Measurements from ENCODE around the gene PDE4D. TPM values are rescaled to one million over a fixed set of nuclear protein-coding genes. Genes with fewer than 3 reads are reported as not detected.
A peak's percentile ranks its signal among the peaks of the same experiment; 100 is the strongest.

Gene PDE4D
- polyA plus RNA-seq, 1 donor (not counting 4 experiments of a cell fraction or from before 2014, with no cell fraction given), result 3.6 TPM

DNA sequence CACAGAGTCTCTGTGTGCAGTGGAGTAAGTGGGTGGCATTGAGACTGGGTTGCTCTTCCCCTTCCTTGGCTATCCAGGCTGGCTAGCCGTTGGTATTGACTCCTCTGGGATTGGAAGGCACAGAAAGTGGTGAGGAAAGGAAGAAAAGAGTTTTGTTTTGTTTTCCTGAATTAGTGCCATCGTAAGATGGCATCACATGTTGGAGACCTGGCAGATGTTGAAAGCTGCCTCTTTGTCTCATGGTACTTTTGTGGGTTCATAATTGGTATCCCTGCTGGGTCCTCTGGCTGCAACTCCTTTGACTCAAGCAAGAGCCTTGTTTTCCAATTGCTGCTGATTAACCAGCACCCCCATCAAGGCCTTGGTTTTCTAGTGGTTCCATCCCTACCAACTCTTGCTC lies 293.8 kb downstream of the PDE4D start:
- Histone ChIP-seq H3K9me1 (ENCODE audit: control insufficient read depth, extremely low read depth, insufficient read depth, low read length) (no peaks in the 10 kb centered on the region), H2AFZ (ENCODE audit: control insufficient read depth, low read length) (no peak overlapping the region), H3K9me3 (ENCODE audit: control insufficient read depth, low read depth, low read length) (no peaks in the 10 kb centered on the region), H3K36me3 (ENCODE audit: control insufficient read depth in 2 of 2, extremely low read depth in 1 of 2, insufficient read depth in 2 of 2, low read length in 2 of 2) (no peaks in the 10 kb centered on the region), H3K79me2 (ENCODE audit: control insufficient read depth, insufficient read depth, low read length) (no peaks in the 10 kb centered on the region), H4K20me1 (ENCODE audit: control insufficient read depth, extremely low read depth, insufficient read depth, low read length) (no peaks in the 10 kb centered on the region), H3K9ac (ENCODE audit: control insufficient read depth, extremely low read depth, insufficient read depth, low read length) (no peak overlapping the region), H3K27ac (ENCODE audit: control insufficient read depth, insufficient read depth, low read length) (no peak overlapping the region), H3K27me3 (ENCODE audit: control insufficient read depth, extremely low read depth, insufficient read depth, low read length) (no peaks in the 10 kb centered on the region), H3K4me3 (ENCODE audit: control insufficient read depth in 2 of 3, extremely low read depth in 1 of 3, insufficient read depth in 2 of 3, low read depth in 1 of 3, low read length in 3 of 3) (no peak overlapping the region), H3K4me1 (ENCODE audit: control insufficient read depth, extremely low read depth, insufficient read depth, low read length) (peaks cover 8% of the 10 kb centered on the region), H3K4me2 (ENCODE audit: control insufficient read depth, extremely low read depth, insufficient read depth, low read depth, low read length) (no peak overlapping the region)
- DNase-seq (ENCODE audit: low read depth, low spot score), result no peak
- TF ChIP-seq EZH2 (IDR thresholded peaks at IDR 0.05; ENCODE audit: low read length), result no peak
- dilution Hi-C loops (cut with MboI; ENCODE audit: extremely low pct_ligation_motif_present, low sequenced_read_pairs), result no loop called here
- FAIRE-seq, result no peak

DNA sequence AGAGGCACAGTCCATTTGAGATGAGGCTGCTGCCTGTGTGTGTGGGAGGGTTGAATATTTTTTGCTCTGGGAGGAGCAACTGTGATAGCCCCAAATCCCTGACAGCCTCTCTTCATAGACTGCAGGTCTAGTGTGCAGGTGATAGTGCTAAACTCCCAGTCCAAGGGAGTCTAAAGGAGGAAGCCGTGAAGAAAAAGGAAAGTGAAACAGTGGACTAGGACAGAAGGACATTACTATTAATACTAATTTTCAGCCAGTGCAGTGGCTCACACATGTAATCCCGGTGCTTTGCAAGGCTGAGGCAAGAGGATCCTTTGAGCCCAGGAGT lies 295.0 kb downstream of the PDE4D start:
- dilution Hi-C loops (cut with MboI; ENCODE audit: extremely low pct_ligation_motif_present, low sequenced_read_pairs), result no loop called here
- Histone ChIP-seq H3K27ac (ENCODE audit: control insufficient read depth, insufficient read depth, low read length) (peak overlapping the region; percentile 13), H3K4me2 (ENCODE audit: control insufficient read depth, extremely low read depth, insufficient read depth, low read depth, low read length) (peak overlapping the region; percentile 58), H2AFZ (ENCODE audit: control insufficient read depth, low read length) (peak overlapping the region; percentile 50), H4K20me1 (ENCODE audit: control insufficient read depth, extremely low read depth, insufficient read depth, low read length) (no peaks in the 10 kb centered on the region), H3K9me3 (ENCODE audit: control insufficient read depth, low read depth, low read length) (no peaks in the 10 kb centered on the region), H3K27me3 (ENCODE audit: control insufficient read depth, extremely low read depth, insufficient read depth, low read length) (no peaks in the 10 kb centered on the region), H3K79me2 (ENCODE audit: control insufficient read depth, insufficient read depth, low read length) (no peaks in the 10 kb centered on the region), H3K9me1 (ENCODE audit: control insufficient read depth, extremely low read depth, insufficient read depth, low read length) (no peaks in the 10 kb centered on the region), H3K4me3 (ENCODE audit: control insufficient read depth in 2 of 3, extremely low read depth in 1 of 3, insufficient read depth in 2 of 3, low read depth in 1 of 3, low read length in 3 of 3) (peak overlapping the region in 1 of 3 experiments; percentile 11), H3K9ac (ENCODE audit: control insufficient read depth, extremely low read depth, insufficient read depth, low read length) (no peak overlapping the region), H3K36me3 (ENCODE audit: control insufficient read depth in 2 of 2, extremely low read depth in 1 of 2, insufficient read depth in 2 of 2, low read length in 2 of 2) (no peaks in the 10 kb centered on the region), H3K4me1 (ENCODE audit: control insufficient read depth, extremely low read depth, insufficient read depth, low read length) (peaks cover 8% of the 10 kb centered on the region)
- no peak for DNase-seq (ENCODE audit: low read depth, low spot score)
- TF ChIP-seq, protein P1, sequence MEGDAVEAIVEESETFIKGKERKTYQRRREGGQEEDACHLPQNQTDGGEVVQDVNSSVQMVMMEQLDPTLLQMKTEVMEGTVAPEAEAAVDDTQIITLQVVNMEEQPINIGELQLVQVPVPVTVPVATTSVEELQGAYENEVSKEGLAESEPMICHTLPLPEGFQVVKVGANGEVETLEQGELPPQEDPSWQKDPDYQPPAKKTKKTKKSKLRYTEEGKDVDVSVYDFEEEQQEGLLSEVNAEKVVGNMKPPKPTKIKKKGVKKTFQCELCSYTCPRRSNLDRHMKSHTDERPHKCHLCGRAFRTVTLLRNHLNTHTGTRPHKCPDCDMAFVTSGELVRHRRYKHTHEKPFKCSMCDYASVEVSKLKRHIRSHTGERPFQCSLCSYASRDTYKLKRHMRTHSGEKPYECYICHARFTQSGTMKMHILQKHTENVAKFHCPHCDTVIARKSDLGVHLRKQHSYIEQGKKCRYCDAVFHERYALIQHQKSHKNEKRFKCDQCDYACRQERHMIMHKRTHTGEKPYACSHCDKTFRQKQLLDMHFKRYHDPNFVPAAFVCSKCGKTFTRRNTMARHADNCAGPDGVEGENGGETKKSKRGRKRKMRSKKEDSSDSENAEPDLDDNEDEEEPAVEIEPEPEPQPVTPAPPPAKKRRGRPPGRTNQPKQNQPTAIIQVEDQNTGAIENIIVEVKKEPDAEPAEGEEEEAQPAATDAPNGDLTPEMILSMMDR (optimal IDR thresholded peaks at IDR 0.05 in 1 of 3, IDR thresholded peaks at IDR 0.05 in 1 of 3, conservative IDR thresholded peaks at IDR 0.05 in 1 of 3; ENCODE audit: extremely low read depth in 1 of 3, insufficient read depth in 2 of 3, low read length in 3 of 3), result no peak
- no peak for TF ChIP-seq EZH2 (IDR thresholded peaks at IDR 0.05; ENCODE audit: low read length)
- FAIRE-seq, result no peak
